HG03060 (cell line): ENCODE measurements around the gene SMOC2.

Source experiments
- ATAC-seq: cut with Tn5 transposase; IDR thresholded peaks from one replicate; pipeline ENCODE4 v1.9.1; 2021; ENCODE audit warnings: low read depth, moderate number of reproducible peaks; ENCODE audit not compliant: unreplicated experiment

SMOC2 gene

GRCh38 chr6:168414336-168415097 is 26.5 kb upstream of the SMOC2 start:
- no peak for ATAC-seq

GRCh38 chr6:168415098-168415992 is 25.6 kb upstream of the SMOC2 start:
- ATAC-seq, result no peak

DNA sequence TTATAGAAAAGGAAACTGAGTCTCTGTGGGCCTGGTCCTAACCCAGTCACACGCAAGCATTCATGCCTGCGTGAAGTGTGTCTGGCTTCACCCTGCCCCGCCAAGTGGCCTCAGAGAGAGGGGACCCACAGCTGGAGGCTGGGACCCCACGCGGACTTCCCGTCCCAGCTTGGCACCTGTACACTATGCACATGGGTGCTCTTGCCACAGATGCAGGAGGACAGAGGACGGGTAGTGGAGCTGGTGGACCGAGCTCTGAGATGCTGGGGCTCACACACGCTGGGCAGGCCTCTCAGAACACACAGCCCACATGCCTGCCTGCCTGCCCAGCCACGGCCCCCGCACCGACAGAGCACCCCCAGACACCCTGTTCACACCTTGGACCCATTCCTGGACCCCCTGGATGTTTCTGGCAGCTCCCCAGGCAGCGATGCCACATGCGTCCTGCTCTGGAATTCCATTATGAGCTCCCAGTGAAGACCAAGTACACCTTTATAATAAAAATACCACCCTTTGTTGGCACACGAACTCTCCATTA is 24.9 kb upstream of the SMOC2 start:
- no peak for ATAC-seq

DNA sequence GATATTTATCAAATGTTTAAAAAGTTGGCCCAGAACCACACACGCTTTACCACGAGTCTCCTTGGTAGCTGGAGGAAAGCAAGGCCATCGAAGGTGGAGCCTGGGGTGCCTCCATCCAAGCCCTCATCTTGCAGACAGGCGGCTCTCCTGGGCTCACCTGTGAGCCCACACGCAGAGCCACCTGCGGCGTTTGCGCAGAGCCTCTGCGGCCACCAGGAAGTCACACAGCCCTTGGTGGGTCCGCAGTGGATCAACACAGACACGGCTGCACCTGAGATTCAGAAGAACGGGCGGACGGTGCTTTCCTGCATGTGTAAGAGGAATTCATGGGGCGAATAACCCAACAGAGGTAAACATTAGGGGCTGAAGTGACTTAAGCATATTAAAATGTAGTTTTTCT is 24.5 kb upstream of the SMOC2 start:
- ATAC-seq, result no peak

- no peak for ATAC-seq
These were observed 23.8 kb upstream of the SMOC2 start for GRCh38 chr6:168417191-168417590.

- ATAC-seq, result no peak
These were observed 23.1 kb upstream of the SMOC2 start for GRCh38 chr6:168417679-168418557.

GRCh38 chr6:168418711-168419121 is 22.3 kb upstream of the SMOC2 start:
- ATAC-seq, result no peak

DNA sequence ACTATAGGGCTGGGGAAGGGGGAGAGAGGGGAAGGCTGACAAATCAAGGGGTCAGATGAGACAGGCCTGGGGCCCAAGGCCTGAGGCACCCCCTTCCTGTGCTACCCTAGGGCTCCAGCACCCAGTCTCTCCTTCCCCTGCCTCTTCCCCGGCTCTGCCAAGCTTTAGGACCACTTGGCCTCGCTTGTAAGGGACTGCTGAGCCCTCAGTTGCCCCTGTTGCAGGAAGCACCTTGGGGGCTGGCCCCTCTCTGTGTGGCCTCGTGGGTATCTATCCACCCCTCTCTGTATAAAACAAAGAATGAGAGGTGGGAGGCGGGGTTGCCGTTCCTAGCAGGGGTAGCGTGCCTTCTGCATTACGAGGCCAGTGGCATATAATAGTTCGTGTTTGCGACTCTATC is 21.4 kb upstream of the SMOC2 start:
- ATAC-seq, result no peak

- no peak for ATAC-seq
These were observed 20.9 kb upstream of the SMOC2 start for GRCh38 chr6:168420084-168420483.

GRCh38 chr6:168420706-168421105 is 20.3 kb upstream of the SMOC2 start:
- ATAC-seq, result no peak

- no peak for ATAC-seq
These were observed 13.8 kb upstream of the SMOC2 start for GRCh38 chr6:168427184-168427583.

GRCh38 chr6:168428052-168428826 is 12.7 kb upstream of the SMOC2 start:
- ATAC-seq, result no peak

- ATAC-seq, result no peak
These were observed 12.1 kb upstream of the SMOC2 start for GRCh38 chr6:168428863-168429262.

GRCh38 chr6:168432196-168432595 is 8.8 kb upstream of the SMOC2 start:
- no peak for ATAC-seq

DNA sequence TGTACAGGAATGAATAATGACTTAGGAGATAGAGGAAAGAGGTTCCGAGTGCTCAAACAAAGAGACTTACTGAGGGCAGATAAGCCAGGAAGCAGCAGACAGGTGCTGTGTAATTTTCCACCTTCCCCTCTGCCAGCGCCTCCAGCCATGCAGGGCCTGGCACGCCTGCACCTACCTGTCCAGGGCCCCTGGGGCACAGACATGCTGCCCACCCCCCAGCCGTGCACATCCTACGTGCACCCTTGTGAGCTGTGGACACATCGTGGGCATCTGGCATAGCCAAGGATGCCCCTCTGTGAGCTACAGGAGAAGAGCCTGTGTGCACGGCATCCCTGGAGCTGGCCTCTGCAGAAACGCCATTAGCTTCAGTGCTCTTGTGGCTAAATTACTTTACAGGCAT is 7.1 kb upstream of the SMOC2 start:
- ATAC-seq, result no peak

DNA sequence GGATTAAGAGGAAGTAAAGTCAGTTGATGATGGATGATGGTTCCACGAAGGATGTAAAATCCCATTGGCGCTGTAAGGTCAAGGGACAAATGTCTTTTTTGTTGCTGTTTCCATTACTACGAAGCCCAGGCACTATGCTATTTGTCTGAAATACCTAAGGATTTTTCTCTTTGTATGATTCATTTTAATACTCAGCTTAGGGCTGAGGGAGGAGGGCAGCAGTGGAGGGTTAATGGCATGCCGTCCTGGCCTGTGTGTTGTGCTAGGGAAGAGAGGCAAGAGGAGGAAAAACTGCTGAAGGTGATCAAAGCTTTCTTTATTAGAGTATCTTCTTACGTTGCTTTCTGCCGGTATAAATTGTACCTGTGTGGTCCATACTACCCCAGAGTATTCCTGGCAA is 6.5 kb upstream of the SMOC2 start:
- ATAC-seq, result no peak

DNA sequence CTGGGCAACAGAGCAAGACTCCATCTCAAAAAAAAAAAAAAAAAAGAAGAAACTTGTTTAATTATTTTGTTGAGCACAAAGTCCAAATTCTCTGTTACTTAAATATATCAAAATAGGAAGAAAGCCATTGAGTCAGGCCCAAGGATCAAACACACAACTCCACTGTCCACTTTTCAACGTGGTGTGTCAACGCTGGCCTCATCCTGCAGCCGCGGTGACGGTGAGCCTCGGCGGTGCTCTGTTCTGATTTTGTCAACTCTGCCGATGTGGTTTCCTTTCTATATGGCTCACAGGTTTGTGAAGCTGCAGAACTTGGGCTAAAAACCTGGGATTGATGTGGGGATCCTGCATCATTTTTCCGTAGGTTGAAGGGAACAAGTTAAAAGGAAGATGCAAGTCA is 3.2 kb upstream of the SMOC2 start:
- no peak for ATAC-seq

GRCh38 chr6:168438783-168439520 is 2.0 kb upstream of the SMOC2 start:
- ATAC-seq, result no peak

DNA sequence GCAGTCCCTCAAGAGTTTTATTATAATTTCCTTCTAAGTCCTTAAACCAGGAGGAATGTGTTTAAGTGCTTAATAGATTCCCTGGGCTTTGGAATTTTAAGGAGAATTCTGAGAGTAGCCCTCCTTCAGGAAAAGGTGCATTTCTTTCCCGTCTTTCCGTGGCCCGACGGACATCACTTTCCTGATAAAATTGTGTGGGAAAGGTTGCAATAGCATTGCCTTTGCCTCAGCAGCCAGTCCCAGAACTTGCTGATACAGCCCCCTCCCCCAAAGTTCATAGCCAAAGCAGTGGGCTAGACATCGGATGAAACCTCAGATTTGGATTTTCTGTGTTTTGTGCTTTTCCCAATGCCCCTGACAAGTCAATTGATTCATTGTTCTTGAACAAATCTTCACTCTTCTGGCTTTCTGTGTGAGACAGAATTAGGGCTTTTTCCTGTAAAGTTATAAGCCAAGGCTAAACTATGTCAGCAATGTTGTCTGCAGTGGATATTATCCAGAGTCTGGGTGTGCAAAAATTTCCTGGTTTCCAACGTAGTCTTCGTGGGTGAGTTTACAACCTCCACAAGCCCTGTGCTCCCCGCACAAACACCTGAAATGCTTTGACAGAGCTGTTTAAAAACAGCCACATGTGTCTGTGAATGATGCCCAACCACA is 1.1 kb upstream of the SMOC2 start:
- ATAC-seq, result no peak
